Stimulated activated CD4-positive, alpha-beta T cell treated with anti-CD3 and anti-CD28 coated beads, Interleukin-1b, Interleukin-23, amount 100 ng/mL, for 24 hours (primary cell): ENCODE measurements around the gene VAMP4.
A peak's percentile ranks its signal among the peaks of the same experiment; 100 is the strongest.

Experiments used
- DNase-seq, 4 experiments: peaks; one replicate each; pipeline ENCODE4 v3.0.0-alpha.2; 2020; ENCODE audit warnings: low read depth in 4 of 4, low spot score in 1 of 4

Gene VAMP4, protein sequence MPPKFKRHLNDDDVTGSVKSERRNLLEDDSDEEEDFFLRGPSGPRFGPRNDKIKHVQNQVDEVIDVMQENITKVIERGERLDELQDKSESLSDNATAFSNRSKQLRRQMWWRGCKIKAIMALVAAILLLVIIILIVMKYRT

GRCh38 chr1:171741872-171742576 is at the start of gene VAMP4:
Gene VAMP4 (minus strand): TSS chr1:171742065. CDS start chr1:171738414, 3,651 bp downstream.
- peak; percentile 65 to 84 (median 72) for DNase-seq

- DNase-seq, result no peak
These were observed 48.5 kb upstream of the VAMP4 start for GRCh38 chr1:171790318-171790717.

GRCh38 chr1:171788696-171789095 is 46.8 kb upstream of the VAMP4 start:
- DNase-seq, result no peak

DNA sequence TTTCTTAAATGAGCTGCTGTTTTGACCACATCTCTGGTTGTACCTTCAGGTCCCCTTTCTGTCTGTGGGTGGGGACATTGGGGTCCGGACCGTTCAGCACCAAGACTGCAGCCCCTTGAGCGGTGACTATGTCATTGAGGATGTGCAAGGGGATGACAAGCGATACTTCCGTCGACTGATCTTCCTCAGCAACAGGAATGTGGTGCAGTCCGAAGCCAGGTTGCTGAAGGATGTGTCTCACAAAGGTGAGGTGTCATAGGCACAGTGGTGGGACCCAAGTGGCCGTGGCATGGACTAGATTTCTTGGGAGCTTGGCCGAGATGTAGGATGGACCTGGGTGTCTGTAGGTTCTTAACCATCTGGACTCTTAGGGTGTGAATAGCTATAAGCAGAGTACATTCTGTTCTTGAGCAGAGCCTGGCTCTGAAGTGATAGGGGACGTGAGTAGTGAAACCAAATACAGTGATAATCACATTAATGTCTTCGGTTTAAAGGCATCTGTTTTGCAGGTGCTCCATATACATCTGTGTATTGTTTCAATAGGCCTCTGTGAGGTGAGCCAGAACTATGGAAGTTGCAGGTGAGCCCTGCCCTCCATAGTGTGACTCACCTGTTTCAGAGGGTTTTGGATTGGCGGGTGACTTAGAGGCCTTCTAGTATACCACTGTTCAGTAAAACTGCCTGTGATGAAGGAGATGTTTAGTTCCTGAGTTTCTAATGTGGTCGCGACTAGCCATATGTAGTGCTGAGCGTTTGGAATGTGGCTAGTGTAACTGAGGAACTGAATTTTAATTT is 46.0 kb upstream of the VAMP4 start:
- DNase-seq, result no peak

- DNase-seq, result no peak
These were observed 44.7 kb upstream of the VAMP4 start for GRCh38 chr1:171786534-171786933.

GRCh38 chr1:171785766-171786165 is 43.9 kb upstream of the VAMP4 start:
- DNase-seq, result no peak

DNA sequence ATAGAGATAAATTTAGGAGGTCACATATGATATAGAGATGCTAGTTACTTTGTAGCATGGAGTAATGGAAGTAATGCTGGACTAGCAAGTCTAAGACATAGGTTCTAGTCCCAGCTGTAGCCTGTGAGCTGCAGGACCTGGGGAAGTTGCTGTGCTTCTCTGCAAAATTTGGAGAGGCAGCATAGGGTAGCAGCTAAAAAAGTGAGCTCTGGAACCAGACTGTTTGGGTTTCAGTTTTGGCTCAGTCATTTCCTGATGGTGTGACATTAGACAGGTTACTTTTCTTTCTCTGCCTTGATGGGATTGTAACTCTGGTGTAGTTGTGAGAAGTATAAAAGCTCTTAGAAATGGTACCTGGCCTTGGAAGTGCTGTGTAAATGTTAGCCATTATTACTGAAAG is 42.9 kb upstream of the VAMP4 start:
- DNase-seq, result no peak

DNA sequence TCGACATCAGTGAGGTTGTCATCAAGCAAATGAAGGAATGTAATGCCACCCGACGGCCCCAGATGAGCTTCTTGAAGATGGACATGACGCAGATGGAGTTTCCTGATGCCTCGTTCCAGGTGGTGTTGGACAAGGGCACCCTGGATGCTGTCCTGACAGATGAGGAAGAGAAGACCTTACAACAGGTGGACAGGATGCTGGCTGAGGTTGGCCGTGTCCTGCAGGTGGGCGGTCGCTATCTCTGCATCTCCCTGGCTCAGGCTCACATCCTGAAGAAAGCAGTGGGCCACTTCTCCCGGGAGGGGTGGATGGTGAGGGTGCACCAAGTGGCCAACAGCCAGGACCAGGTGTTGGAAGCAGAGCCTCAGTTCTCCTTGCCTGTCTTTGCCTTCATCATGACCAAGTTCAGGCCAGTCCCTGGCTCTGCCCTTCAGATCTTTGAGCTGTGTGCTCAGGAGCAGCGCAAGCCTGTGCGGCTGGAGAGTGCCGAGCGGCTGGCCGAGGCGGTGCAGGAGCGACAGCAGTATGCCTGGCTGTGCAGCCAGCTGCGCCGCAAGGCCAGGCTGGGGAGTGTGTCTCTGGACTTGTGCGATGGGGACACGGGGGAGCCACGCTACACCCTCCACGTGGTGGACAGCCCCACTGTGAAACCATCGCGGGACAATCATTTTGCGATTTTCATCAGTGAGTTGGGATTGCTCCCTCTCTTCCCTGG is 42.1 kb upstream of the VAMP4 start:
- no peak for DNase-seq

DNA sequence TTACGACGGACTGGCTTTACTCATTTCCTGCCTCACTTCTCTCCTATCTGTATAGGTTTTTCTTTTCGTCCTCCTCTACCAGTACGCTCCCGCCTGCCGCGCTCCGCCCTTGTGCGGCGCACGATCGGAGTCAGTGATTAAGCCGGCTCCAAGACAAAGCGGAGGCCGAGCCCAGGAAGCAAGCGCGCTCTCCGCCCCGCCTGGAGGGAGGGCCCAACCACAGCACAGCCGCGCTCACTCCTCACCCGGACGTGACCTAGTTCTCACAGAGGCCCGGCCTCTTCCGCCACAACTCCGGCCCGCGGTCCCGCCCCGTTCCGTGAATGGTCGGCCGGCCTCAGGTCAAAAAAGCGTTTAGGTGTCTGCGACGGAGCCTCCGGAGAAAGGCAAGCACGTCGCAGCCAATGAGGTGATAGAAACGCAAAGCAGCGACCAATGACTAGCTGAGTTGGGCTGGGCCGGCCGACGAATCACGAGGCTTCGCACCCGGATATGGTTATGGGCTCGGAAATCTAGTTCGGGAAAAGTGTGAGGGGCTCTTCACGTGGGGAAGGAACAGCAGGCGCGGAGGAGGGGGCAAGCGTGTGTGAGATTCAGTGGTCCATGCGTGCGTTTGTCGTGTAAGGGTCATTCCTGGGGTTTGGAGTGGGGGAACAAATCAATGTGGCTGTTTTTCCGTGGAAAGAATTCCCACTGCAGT is 39.5 kb upstream of the VAMP4 start, which contains the start of gene METTL13:
METTL13 (plus strand) TSS at position 485 of the 700 bp plus-strand sequence. CDS start 308 bp downstream, outside the sequence.
- peak; percentile 85 to 98 (median 92) for DNase-seq

- no peak for DNase-seq
These were observed 38.8 kb upstream of the VAMP4 start for GRCh38 chr1:171780583-171781175.

DNA sequence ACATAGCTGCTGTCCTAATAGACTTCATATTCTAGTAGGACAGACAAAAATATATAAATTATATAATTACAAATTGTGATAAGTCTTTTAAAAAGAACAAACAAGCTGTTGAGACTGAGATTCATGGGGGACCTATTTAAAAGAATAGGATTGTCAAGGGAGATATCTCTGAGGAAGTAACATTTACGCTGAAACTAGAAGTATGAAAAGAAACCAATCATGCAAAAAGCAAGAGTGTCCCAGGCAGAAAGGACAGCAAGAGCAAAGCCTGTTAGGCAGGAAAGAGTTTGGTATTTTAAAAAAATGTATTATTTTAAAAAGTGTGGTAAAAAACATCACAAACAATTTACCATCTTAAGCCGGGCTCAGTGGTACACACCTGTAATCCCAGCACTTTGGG is 30.4 kb upstream of the VAMP4 start:
- no peak for DNase-seq

DNA sequence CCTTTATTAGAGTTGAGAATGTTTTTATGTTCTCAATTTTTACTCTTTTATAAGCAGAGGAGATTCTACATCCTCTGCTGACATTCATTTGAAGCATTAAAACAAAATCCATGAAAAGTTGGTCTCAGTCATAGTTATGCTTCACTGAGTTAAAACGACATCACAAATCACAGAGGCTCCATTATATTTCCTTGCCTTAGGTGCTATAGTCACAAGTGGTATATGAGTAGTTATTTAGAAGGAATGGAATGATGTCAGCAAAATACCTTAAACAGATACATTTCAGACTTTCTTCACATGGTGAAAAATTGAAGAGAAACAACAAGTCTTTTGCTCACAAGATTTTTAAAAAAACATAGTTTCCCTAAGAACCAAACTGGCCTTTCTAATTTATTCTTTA is 27.9 kb upstream of the VAMP4 start:
- no peak for DNase-seq

DNA sequence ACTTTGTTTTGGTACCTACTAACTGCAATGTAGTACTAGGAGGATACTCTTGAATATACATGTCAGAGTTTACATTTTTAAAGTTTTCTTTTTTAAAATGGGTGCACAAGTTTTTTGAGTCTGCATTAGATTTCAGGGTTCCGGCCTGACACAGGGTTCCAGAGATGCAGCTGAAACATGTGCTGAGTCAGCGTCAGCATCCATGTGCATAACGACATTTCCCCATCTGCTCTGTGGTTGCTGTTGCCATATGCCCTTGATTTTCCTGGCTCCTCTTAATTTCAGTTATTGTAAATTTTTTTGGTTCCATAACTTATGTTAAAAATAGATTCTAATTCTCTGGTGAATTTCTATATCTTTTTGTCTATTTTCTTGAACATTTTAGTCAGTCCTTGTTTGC is 27.3 kb upstream of the VAMP4 start:
- DNase-seq, result no peak

GRCh38 chr1:171763764-171764163 is 21.9 kb upstream of the VAMP4 start:
- DNase-seq, result no peak

DNA sequence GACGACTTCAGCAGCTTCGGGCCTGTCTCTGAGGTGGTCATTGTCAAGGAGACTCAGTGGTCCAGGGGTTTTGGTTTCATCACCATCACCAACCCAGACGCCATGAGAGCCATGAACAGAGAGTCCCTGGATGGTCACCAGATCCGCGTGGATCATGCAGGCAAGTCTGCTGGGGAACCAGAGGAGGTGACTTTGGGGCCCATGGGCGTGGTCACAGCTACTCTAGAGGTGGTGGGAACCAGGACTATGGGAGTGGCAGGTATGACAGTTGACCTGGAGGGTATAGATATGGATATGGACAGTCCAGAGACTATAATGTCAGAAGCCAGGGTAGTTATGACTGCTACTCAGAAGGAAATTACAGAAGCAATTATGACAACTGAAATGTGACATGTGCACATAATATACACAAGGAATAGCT is 20.3 kb upstream of the VAMP4 start:
- DNase-seq, result no peak

DNA sequence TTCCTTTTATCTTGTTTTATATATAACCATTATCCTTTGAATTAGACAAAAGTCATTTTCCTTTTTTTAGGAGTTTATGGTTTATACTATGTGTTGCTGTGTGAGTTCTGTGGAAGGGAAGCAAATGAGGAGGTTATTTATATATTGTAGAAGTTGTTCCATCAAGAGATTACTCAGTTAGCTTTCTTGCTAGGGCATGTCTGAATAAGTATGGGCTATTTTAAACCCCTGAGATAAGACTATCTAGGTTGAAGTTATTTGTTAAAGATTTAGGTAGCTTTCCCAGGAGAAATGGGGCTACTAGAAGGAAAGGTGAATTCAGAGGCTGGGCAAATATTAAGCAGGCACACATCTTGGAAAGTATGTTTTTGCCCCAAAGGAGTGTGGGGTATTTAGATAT is 16.1 kb upstream of the VAMP4 start:
- no peak for DNase-seq

GRCh38 chr1:171756856-171757255 is 15.0 kb upstream of the VAMP4 start:
- DNase-seq, result no peak

GRCh38 chr1:171754971-171755370 is 13.1 kb upstream of the VAMP4 start:
- DNase-seq, result no peak

DNA sequence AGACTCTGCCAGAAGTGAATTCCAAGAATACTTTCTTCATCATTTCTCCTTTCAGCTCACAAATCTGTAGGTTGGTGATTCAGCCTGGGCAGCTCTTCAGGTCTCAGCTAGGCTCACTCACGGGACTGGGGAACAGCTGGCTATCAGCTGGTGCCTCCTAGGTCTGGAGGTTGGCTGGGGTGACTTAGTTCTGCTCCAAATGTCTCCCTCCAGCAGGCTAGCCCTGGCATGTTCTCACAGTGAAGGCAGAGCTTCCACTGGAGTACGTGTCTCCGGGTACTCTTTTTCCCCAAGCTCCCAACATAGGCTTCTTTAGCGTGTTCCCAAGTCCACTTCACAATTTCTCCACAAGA is 12.5 kb upstream of the VAMP4 start:
- no peak for DNase-seq

DNA sequence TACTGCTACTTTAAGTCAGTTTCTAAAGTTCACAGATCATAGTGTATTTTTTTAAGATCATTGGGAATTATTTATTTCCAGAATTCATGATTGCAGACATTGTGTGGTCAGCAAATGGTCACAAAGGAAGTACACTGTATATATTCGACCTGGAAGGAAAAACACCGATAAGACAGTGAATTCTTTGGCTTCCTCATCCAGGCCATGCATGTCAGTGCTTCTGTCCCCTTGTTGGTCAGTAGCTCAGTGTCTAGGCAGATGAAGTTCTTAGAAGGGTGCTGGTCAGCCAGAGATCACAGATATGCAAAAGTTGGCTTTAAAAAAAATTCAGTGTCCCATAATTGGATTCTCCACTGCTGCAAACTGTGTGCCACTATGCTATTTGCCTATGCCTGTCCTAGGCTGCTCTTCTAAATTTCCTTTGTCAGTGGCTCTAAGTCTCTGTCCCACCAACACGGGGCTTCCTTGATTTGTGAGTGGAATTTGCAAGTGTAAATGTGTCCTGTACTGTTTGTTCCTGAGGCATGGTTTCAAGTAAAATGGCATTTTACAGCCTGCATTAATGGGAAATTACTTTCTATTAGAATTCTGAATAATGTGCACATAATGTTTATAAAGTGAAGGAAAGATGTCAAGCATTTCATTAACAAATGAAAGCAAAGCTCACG is 12.0 kb upstream of the VAMP4 start:
- no peak for DNase-seq
